Stimulated activated CD8-positive, alpha-beta memory T cell treated with anti-CD3 and anti-CD28 coated beads, Interleukin-12 subunit alpha, Interleukin-12 subunit beta, amount 100 ng/mL, for 4 hours (primary cell): Measurements from ENCODE around the gene RRP12.
"Not testable (repeated sequence)": the region's sequence is repeated elsewhere in the genome, so short reads cannot be mapped to it uniquely, and the experiment has no call there.

Experiments
- DNase-seq: peaks from one replicate; pipeline ENCODE4 v3.0.0-alpha.2; 2020; ENCODE audit warnings: low read depth

Gene RRP12

GRCh38 chr10:97367126-97367649, 34.0 kb downstream of the RRP12 start:
- DNase-seq, result no peak

- no peak for DNase-seq
Measured at GRCh38 chr10:97366572-97366971, 34.6 kb downstream of the RRP12 start.

- no peak for DNase-seq
Measured at GRCh38 chr10:97365761-97366351, 35.3 kb downstream of the RRP12 start.

- DNase-seq, result no peak
Measured at GRCh38 chr10:97363071-97363470, 38.1 kb downstream of the RRP12 start.

- no peak for DNase-seq
Measured at GRCh38 chr10:97362310-97363033, 38.7 kb downstream of the RRP12 start.

- no peak for DNase-seq
Measured at GRCh38 chr10:97361537-97361901, 39.6 kb downstream of the RRP12 start.

- DNase-seq, result no peak
Measured at GRCh38 chr10:97360705-97361536, 40.2 kb downstream of the RRP12 start.

GRCh38 chr10:97358781-97359180, 42.4 kb downstream of the RRP12 start:
- no peak for DNase-seq

GRCh38 chr10:97358349-97358748, 42.8 kb downstream of the RRP12 start:
- no peak for DNase-seq

- no peak for DNase-seq
Measured at GRCh38 chr10:97356918-97357317, 44.2 kb downstream of the RRP12 start.

GRCh38 chr10:97356318-97356914, 44.7 kb downstream of the RRP12 start:
- no peak for DNase-seq

- DNase-seq, result no peak
Measured at GRCh38 chr10:97355571-97355975, 45.6 kb downstream of the RRP12 start.

GRCh38 chr10:97353945-97354344, 47.2 kb downstream of the RRP12 start:
- no peak for DNase-seq

- no peak for DNase-seq
Measured at GRCh38 chr10:97349752-97350513, 51.2 kb downstream of the RRP12 start.

- DNase-seq, result no peak
Measured at GRCh38 chr10:97347317-97347716, 53.8 kb downstream of the RRP12 start.

- not testable (repeated sequence) for DNase-seq
Measured at GRCh38 chr10:97343664-97344063, 57.5 kb downstream of the RRP12 start.

- no peak for DNase-seq
Measured at GRCh38 chr10:97341416-97341815, 59.7 kb downstream of the RRP12 start.

GRCh38 chr10:97338041-97338440, 63.1 kb downstream of the RRP12 start:
- DNase-seq, result no peak

- no peak for DNase-seq
Measured at GRCh38 chr10:97336942-97337831, 64.0 kb downstream of the RRP12 start.

GRCh38 chr10:97336446-97336845, 64.7 kb downstream of the RRP12 start:
- DNase-seq, result no peak

GRCh38 chr10:97336006-97336405, 65.1 kb downstream of the RRP12 start:
- DNase-seq, result no peak
